ENCODE measurements around the gene PACSIN1.

PACSIN1 gene

DNA sequence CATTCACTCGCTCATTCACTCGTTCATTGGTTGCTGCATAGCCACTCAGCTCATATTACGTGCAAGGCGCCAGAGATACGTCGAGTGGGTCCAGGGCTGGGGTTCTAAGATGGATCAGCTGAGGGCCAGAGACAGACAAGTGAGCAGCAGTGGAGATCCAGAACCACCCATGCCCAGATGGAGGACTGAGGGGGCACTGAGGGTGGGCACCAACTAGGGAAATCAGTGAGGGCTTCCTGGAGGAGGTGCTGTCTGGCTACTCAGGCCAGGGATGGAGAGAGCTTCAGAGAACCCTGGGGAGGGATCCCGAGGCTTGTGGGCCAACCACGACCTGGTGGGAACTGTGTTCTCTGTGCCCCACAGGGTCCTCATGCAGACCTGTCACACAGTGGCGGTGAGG, 90.6 kb downstream of the PACSIN1 start:
- H3K4me3 ChIP-seq (ENCODE audit: low read depth, low read length), result no peak overlapping the region
- TF ChIP-seq, protein P1, sequence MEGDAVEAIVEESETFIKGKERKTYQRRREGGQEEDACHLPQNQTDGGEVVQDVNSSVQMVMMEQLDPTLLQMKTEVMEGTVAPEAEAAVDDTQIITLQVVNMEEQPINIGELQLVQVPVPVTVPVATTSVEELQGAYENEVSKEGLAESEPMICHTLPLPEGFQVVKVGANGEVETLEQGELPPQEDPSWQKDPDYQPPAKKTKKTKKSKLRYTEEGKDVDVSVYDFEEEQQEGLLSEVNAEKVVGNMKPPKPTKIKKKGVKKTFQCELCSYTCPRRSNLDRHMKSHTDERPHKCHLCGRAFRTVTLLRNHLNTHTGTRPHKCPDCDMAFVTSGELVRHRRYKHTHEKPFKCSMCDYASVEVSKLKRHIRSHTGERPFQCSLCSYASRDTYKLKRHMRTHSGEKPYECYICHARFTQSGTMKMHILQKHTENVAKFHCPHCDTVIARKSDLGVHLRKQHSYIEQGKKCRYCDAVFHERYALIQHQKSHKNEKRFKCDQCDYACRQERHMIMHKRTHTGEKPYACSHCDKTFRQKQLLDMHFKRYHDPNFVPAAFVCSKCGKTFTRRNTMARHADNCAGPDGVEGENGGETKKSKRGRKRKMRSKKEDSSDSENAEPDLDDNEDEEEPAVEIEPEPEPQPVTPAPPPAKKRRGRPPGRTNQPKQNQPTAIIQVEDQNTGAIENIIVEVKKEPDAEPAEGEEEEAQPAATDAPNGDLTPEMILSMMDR (IDR thresholded peaks at IDR 0.05; ENCODE audit: insufficient read depth, low read depth, low read length, missing control alignments), result no peak
- DNase-seq (ENCODE audit: low read depth), result no peak

DNA sequence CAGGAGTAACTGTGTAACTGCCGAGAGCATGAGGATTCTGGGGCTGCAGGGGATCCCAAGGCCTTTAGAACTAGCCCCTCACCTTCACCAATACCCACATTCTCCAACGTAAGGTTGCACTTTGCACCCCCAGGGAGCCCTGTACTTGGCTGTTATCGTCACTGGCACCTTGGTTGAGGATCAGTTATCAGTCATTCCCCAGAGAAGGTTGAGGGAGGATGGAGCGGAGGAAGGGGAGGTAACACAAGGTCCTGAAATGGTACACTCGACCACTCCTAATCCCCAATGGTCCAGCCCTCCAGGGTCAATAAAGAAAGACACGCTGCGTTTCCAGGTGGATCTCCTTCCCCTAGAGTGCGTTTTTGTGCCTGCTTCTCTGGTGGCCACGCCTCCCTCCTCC, 91.4 kb downstream of the PACSIN1 start:
- no peak for DNase-seq (ENCODE audit: low read depth)
- TF ChIP-seq, protein P1 (IDR thresholded peaks at IDR 0.05; ENCODE audit: insufficient read depth, low read depth, low read length, missing control alignments), result no peak
- no peak overlapping the region for H3K4me3 ChIP-seq (ENCODE audit: low read depth, low read length)

DNA sequence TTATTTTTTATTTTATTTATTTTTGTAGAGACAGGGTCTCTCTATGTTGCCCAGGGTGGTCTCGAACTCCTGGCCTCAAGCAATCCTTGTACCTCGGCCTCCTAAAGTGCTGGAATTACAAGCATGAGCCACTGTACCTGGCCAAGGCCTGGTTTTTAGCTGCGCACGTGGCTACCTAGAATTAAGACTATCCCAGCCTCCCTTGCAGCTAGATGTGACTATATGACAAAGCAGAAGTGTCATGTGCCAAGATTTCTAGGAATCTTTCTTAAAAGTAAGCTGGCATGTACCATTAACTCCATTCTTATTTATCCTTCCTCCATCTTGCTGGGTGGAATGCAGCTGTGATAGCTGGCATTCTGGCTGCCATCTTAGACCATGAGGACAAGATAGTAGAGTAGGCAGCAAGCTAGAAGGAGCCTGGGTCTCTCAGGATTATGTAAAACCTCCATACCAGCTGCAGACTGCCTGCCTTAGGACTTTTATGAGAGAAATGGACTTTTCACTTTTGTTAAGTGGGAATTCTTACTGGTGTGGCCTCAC, 92.4 kb downstream of the PACSIN1 start:
- no peak for DNase-seq (ENCODE audit: low read depth)
- TF ChIP-seq, protein P1 (IDR thresholded peaks at IDR 0.05; ENCODE audit: insufficient read depth, low read depth, low read length, missing control alignments), result no peak
- no peak overlapping the region for H3K4me3 ChIP-seq (ENCODE audit: low read depth, low read length)

DNA sequence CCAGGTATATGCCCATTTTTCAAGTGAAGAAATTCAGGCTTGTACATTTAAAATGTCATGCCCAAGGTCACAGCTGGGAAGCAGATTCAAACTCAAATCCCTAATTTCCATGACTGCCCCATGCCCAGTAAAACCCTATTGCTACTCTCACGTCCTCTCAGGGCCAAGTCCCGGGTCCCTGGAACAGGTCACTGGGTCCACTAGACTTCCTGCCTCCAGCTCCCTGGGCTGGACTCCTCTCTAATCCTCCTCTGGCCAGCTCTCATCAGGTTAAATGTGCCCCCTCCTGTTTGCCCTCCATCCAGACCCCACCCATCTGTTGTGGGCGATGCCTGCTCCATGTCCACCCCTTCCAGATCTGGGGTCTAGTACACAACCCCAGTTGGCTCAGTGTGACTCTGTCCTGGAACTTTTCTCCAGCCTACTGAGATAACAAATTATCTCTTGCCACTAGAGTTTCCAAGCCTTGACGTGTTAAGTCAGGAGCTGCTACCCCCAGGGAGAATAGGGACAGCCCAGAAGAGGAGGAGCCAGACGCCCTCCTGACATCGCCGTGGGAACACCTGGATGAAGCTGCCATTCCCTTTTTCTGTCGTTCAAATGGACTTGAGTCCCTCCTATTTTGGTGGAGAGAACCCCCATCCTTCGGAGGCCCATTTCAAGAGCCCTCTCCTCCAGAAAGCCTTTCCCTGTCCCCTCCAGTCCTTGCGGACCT, 93.9 kb downstream of the PACSIN1 start:
- TF ChIP-seq, protein P1 (IDR thresholded peaks at IDR 0.05; ENCODE audit: insufficient read depth, low read depth, low read length, missing control alignments), result no peak
- DNase-seq (ENCODE audit: low read depth), result no peak
- H3K4me3 ChIP-seq (ENCODE audit: low read depth, low read length), result no peak overlapping the region

DNA sequence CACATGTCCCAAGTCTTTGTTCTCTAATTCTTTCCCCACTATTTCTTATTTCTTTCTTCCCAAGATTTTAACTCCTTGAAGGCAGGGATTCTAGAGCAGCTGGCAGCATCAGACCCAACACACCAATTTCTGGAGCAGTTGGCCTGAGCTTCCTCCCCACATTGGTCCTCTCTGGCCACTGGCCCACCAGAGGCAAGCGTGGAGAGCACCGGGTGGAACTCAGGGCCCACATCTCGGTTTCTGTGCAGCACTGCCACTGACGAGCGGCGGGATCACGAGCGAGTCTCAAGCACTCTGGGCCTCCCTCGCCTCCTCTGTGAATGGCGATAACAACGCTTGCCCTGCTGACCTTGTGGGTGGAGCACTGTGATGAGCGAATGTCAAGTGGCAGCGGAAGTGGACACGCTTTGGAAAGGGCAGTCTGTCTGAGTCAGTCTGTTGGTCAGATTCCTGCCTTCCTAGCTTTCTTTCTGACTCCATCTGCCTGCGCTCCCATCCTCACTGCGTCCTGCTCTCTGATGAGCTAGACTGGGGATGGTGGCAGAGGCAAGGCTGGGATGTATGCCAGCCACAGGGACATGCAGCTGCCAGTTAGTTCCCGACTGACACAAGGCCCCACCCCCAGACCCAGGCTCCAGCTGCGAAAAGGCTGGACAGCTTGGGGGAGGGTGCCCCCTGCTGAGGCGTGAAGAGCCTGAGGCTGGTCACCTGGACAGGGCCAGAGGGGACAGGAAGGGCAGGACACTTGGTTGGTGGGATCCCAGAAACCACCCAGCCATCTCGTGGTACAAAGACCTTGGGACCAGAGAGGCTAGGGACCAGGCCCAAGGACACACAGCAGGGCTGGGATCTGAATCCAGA, 94.7 kb downstream of the PACSIN1 start:
- TF ChIP-seq, protein P1 (IDR thresholded peaks at IDR 0.05; ENCODE audit: insufficient read depth, low read depth, low read length, missing control alignments), result no peak
- no peak overlapping the region for H3K4me3 ChIP-seq (ENCODE audit: low read depth, low read length)
- DNase-seq (ENCODE audit: low read depth), result no peak

DNA sequence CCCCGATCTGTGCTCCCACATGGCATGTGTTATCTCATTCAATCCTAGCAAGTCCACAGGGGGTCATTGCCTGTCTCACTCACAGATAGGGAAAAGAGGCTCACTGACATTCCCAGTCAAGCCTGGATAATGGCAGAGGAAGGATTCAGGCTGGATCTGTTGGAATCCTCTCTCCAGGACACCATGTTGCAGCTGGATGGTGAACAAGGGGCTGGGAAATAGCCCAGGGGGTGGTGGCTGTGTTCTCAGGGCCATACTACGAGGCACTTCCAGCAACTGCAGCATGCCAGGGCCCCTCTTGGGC, 95.3 kb downstream of the PACSIN1 start:
- TF ChIP-seq, protein P1 (IDR thresholded peaks at IDR 0.05; ENCODE audit: insufficient read depth, low read depth, low read length, missing control alignments), result no peak

More for the DNA sequence above, 95.3 kb downstream of the PACSIN1 start:
- H3K4me3 ChIP-seq (ENCODE audit: low read depth, low read length), result no peak overlapping the region
- DNase-seq (ENCODE audit: low read depth), result no peak

Data from GM12865 (cell line).